MM.1S (cell line): Measurements from ENCODE around the gene RNF125.

ENCODE experiments used
- EZH2phosphoT487 ChIP-seq: fragments of 300-600 bp; sonication (generic); IDR thresholded peaks from 2 replicates; pipeline ENCODE4 v1.6.1; 2018; ENCODE audit warnings: antibody characterized with exemption, low read length
- TF ChIP-seq, protein P1 (sequence below): fragments of 300-600 bp; sonication (generic); IDR thresholded peaks from 2 replicates; pipeline ENCODE4 v1.5.1; 2016; ENCODE audit warnings: antibody characterized with exemption, low read length, mixed read lengths

DNA sequence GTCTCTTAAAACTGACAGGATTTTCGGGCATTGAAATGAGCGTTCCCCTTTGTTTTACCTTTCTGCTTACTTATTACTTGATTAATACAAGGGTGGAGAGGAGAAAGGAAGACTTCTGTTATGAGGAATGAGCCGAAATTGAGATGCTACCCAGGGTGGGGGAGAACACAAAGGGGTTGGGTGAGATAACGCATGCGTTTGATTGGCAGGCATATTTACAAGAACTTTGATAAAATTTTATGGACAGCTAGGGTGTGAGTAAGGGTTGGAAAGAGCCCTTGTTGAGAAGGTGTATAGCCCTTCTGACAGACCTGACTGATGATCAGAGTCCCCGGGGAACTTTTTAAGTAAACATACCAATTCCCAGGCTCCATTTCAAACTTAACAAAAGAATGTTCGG, 74.9 kb downstream of the RNF125 start:
- TF ChIP-seq, protein P1, sequence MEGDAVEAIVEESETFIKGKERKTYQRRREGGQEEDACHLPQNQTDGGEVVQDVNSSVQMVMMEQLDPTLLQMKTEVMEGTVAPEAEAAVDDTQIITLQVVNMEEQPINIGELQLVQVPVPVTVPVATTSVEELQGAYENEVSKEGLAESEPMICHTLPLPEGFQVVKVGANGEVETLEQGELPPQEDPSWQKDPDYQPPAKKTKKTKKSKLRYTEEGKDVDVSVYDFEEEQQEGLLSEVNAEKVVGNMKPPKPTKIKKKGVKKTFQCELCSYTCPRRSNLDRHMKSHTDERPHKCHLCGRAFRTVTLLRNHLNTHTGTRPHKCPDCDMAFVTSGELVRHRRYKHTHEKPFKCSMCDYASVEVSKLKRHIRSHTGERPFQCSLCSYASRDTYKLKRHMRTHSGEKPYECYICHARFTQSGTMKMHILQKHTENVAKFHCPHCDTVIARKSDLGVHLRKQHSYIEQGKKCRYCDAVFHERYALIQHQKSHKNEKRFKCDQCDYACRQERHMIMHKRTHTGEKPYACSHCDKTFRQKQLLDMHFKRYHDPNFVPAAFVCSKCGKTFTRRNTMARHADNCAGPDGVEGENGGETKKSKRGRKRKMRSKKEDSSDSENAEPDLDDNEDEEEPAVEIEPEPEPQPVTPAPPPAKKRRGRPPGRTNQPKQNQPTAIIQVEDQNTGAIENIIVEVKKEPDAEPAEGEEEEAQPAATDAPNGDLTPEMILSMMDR, result no peak
- no peak for TF ChIP-seq EZH2phosphoT487
